Measurements from ENCODE around the gene LALBA.
"Not testable (repeated sequence)": the region's sequence is repeated elsewhere in the genome, so short reads cannot be mapped to it uniquely, and the experiment has no call there.

DNA sequence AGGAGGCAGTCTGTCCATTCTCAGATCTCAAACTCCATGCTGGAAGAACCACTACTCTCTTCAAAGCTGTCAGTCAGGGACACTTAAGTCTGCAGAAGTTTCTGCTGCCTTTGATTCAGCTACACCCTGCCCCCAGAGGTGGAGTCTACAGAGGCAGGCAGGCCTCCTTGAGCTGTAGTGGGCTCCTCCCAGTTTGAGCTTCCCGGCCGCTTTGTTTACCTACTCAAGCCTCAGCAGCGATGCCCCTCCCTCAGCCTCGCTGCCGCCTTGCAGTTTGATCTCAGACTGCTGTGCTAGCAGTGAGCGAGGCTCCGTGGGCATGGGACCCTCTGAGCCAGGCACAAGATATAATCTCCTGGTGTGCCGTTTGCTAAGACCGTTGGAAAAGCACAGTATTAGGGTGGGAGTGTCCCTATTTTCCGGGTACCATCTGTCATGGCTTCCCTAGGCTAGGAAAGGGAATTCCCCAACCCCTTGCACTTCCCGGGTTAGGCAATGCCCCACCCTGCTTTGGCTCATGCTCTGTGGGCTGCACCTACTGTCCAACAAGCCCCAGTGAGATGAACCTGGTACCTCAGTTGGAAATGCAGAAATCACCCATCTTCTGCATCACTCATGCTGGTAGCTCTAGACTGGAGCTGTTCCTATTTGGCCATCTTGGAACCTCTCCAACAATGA, 16.0 kb downstream of the LALBA start:
- not testable (repeated sequence) for TF ChIP-seq SMARCC2 (IDR thresholded peaks at IDR 0.05; ENCODE audit: low read depth); PATZ1 (CRISPR knock-in tag; IDR thresholded peaks at IDR 0.05; ENCODE audit: borderline replicate concordance); JUND (IDR thresholded peaks at IDR 0.05; ENCODE audit: borderline replicate concordance, low read depth, low read length); JUND (tag; IDR thresholded peaks at IDR 0.05; ENCODE audit: borderline replicate concordance, low read depth, low read length)
